T-helper 1 cell treated with Interleukin-12 subunit alpha and Interleukin-12 subunit beta and Interleukin-4 antibody, amounts not matched to agents 30 ng/mL and 1 ng/mL, for 36 hours (primary cell): ENCODE data around the gene ARL15. TPM values are rescaled to one million over a fixed set of nuclear protein-coding genes. Genes with fewer than 3 reads are reported as not detected.

ENCODE experiments used
- intact Hi-C: fragments of 100-400 bp; cut with micrococcal nuclease; formaldehyde crosslinking; loops from one replicate; pipeline ENCODE4 v1.15.1; 2024
- total RNA-seq: library from RNA; stranded (reverse); gene quantifications from 2 replicates; pipeline ENCODE4 v1.2.3, GENCODE V29; 2022

The ARL15 gene
- total RNA-seq, 1 donor from 2014 or later, result 13.1 TPM

DNA sequence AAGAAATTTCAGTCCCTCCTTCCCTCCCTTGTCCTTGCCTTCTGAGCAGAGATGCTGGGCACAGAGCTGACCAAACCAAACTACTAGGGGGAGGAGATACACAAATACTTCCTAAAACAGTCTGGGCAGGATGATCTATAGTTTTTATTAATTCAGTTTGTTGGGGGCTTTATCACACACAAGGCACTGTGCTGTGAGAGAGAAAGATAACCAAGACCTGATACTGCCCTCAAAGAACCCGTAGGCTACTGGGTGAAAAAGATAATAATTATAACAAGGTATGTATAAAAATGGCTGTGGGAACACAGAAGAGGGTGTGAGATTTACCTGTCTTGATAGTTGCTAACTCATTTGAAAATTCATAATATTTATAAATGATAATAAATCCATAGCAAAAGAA, 395.3 kb downstream of the ARL15 start:
- intact Hi-C loops, result no loop called here

- intact Hi-C loops, result no loop called here
Observed at GRCh38 chr5:53913941-53914340, 396.4 kb downstream of the ARL15 start.

DNA sequence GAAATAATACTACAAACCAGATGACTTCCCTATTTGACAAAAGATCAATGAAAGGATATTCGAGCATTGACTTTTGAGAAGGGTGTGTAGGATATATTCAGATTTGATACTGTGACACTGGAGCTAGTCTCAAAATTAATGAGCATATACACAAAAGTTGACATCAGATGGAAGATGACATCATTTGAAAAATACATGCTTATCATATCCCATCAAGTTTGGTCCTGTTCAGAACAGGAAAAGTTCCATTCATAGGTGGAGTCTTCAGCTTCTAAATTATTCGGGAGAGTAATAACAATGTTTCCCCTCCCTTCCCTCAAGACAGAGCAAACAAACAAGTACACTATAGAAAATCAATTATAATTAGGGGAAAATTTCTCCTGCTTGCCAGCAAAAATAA, 401.6 kb downstream of the ARL15 start:
- intact Hi-C loops, result no loop called here

DNA sequence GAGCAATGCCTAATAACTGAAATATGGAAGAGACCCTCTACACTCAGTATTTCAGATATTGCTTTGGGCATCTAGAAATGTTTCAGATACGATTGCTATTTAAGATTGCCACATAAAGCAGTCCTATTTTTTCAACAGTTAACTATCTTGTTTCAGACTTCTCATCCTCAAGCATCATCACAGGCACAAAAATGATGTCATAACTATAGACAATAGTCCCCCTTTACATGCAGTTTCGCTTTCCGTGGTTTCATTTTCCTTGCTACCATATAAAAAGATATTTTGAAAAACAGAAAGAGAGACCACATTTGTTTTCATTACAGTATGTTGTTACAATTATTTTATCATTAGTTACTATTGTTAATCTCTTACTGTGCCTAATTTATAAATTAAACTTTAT, 402.5 kb downstream of the ARL15 start:
- intact Hi-C loops, result no loop called here

DNA sequence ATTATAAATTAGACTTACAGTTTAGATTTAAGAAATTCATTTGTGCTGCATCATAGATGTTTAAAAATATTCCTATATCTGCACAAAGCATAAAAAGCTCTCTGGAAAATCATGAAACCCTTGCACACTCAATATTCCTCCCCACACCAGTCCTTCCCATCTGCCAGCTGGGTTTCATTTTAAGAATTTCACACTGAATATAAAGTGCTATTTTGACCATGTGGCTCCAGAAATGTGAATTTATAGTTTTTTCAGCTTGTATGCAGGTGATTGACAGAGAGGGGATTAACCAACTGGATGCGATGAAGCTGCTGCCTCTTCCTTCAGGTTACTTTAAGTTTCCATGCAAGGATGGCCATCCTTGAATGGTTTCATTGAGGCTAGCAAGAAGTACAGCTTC, 403.6 kb downstream of the ARL15 start:
- intact Hi-C loops, result no loop called here

- intact Hi-C loops, result no loop called here
Observed at GRCh38 chr5:53902296-53902907, 408.0 kb downstream of the ARL15 start.

DNA sequence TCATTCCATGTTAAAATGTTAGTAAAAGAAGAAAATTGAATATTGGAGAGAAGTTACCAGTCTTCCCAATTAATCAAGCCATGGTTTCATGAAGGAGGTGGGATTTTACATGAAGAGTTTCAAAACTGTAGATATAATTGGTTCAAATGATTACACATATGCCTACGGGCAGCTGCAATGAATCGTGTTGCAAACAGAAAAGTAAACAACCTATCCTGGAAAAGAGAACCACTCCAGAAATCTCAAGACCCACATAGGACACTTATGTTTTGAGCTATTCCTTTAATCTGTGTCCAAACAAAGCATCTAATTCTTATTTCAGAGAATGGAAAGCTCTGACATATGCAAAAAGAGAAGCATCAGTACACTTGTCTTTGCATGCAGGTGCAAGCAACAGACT, 409.7 kb downstream of the ARL15 start:
- intact Hi-C loops, result no loop called here

DNA sequence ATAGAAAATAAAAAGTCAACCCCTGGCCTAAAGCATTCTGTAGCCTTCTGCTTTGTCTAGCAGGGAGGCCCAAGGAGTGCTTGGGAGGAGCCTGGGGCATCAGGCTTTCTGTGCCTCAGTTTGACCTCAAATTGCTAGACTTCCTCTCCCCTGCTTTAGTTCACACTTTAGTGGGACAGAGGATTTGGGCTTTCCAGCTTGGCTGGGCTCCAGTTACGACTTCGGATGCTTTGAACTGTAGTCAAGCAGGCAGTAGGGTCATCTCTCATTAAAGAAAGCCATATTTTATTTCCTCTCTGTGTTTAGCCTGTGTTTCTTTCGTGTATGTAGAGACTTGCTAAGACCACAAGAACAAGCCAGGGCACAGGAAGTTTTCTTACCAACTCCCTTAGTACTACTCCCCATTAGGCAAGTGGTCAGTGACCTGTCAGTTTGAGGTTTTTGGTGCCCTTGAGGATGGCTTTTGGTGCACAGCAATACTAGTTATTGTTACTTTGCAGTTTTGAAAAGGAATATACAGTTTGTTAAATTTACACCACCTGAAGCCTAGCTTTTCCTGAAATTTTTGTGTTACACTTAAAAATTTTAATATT, 415.2 kb downstream of the ARL15 start:
- intact Hi-C loops, result no loop called here

- intact Hi-C loops, result no loop called here
Observed at GRCh38 chr5:53893626-53894025, 416.7 kb downstream of the ARL15 start.

DNA sequence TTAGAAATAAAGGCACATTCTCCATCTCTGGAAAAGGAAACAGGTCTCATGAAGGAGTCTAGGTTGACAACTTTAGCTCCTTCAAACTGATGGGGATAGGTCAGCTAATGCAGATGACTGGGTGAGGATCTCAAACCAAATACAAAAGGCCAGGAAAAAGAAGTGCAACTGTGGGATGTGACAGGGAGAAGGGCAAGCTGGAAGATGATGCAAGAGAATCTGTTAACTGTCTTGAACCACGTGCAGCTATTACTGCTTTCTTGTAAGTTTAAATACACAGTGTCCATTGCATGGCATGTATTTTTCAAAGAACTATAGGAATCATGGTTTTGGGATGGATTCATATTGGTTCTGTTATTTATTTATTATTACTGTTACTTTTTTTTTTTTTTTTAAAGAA, 418.1 kb downstream of the ARL15 start:
- intact Hi-C loops, result no loop called here

GRCh38 chr5:53891159-53891558, 419.2 kb downstream of the ARL15 start:
- intact Hi-C loops, result no loop called here

DNA sequence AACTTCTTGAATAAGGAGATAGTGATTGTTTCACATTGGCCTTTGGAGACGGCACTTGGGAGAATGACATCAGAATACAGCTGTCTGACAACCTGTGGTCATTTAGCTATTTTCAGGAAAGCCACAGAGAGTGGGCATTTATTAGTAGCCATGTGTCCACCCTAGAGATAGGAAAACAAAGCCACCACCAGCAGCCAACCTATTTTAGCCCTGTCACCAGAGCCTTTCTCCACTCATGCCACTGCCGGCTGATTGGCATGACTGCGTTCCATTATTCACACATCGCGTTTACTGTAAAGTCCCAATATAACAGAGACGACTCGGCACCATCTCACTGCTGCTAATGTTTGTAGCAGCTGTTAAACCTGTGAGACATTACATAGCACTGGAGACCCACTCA, 419.9 kb downstream of the ARL15 start:
- intact Hi-C loops, result no loop called here

DNA sequence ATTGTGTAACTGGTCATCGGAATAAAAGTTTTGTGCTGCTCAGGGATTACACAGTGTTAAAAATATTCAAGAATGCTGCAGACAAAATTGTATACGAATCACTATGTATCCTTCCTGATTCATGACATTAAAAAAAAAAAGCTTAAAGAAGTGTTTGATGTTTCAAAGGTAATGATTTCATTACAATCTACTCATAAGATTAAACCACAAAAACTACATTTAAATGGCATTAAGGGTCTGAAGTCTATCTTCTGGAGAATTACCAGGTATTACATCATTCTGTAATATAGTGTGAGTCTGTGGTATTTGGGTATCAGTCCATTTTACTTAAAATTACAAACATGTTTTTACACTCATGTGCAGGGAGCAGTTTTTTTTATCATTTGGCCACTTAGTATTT, 425.5 kb downstream of the ARL15 start:
- intact Hi-C loops, result no loop called here

- intact Hi-C loops, result no loop called here
Observed at GRCh38 chr5:53884417-53884816, 426.0 kb downstream of the ARL15 start.

- intact Hi-C loops, result no loop called here
Observed at GRCh38 chr5:53882676-53883031, 427.7 kb downstream of the ARL15 start.

GRCh38 chr5:53882006-53882675, 428.2 kb downstream of the ARL15 start:
- intact Hi-C loops, result no loop called here

DNA sequence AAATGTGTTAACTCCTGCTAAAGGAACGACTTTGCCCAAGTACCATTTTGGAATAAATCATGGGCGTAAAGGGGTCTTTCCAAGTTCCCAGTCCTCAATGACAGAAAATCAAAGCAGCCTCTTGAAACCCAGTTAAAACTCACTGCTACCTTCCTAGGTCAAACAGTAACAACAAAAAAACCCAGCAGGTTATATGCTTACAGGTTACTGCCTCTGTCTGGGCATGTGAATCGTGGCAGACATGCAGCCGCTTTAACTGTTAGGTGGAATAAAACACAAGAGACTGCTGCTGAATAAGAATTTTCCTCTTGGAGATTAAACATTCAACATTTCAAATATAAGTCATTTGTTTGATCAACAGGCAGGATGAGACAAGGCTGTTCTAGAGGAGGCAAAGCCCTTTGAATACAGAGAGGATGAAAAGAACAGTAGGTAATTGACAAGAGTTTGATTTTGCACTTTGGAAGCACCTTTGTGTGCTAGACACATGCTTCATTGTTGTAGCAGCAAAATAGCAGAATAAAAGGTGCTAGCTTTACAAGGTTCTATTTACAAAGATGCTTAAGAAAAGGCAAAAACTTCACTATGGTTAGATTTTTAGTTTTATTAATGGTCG, 430.6 kb downstream of the ARL15 start:
- intact Hi-C loops, result no loop called here

GRCh38 chr5:53878015-53878414, 432.4 kb downstream of the ARL15 start:
- intact Hi-C loops, result no loop called here

- intact Hi-C loops, result no loop called here
Observed at GRCh38 chr5:53877243-53877642, 433.1 kb downstream of the ARL15 start.

DNA sequence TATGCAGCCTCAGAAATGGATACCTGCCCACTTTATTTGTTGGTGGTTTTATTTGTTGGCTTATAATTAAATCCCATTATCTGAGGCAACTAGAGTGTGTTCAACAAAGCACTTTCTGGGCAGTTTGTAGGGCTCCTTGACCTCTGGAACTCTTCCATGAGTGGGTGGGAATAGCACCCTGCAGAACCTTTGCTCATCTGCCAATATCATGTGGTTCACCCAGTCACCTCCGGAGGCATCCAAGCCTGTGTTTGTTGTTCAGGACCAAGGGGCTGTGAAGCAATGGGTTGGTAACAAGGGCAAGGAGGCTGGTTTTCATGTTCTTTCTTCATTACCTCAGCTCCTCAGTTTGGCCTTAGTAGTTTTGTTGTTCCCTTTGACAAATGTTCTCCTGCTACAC, 436.0 kb downstream of the ARL15 start:
- intact Hi-C loops, result no loop called here

DNA sequence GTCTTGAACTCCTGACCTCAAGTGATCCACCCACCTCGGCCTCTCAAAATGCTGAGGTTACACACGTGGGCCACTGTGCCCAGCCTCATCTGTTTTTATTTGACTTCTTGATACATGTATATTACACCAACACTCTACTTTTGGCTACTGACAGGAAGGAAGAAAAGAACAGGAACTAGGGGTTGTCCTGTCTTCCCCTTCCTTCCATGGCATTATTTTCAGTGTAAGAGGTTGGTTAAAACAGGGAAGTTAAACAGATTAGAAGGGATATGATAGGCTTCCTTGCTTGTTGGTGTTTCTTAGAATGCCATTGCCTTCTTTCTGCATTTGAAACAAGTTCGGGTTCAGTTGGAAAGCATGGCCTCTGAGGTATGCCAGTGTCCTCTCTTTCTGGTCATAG, 437.1 kb downstream of the ARL15 start:
- intact Hi-C loops, result no loop called here

GRCh38 chr5:53871775-53872174, 438.6 kb downstream of the ARL15 start:
- intact Hi-C loops, result no loop called here

DNA sequence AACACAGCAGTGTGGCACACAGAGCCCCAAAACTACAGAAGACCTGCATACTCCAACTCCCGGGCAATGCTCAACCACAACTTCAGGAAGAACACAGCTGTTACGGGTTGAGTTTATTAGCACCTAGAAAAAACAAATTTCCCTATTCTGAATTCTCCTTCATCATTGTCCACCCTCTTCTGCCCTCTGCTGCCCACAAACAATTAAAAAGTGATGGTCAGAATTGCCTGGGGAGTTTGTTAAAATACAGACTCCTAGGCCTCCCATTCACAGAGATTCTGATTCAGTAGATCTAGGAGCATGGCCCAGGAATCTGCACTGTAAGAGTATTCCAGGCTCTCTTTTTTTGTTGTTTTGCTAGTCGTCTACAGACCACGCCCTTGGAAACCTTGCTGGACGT, 439.3 kb downstream of the ARL15 start:
- intact Hi-C loops, result no loop called here
